Gastroesophageal sphincter (tissue), 3 donors: ENCODE results near the gene BAG5.

Experiments used
- CTCF ChIP-seq, 4 experiments: fragments of 200-600 bp in 2 of 4; fragments of 450-650 bp in 2 of 4; sonication (generic) in 1 of 4; IDR thresholded peaks; one replicate each; pipeline ENCODE4 v1.5.1; 2017 to 2019; ENCODE audit warnings: antibody characterized with exemption in 4 of 4, mild to moderate bottlenecking in 2 of 4, moderate library complexity in 2 of 4
- POLR2A ChIP-seq, 2 donors: fragments of 450-650 bp; IDR thresholded peaks; one replicate each; pipeline ENCODE4 v1.6.1; 2017; ENCODE audit warnings: antibody characterized with exemption in 2 of 2, mild to moderate bottlenecking in 2 of 2, moderate library complexity in 1 of 2

DNA sequence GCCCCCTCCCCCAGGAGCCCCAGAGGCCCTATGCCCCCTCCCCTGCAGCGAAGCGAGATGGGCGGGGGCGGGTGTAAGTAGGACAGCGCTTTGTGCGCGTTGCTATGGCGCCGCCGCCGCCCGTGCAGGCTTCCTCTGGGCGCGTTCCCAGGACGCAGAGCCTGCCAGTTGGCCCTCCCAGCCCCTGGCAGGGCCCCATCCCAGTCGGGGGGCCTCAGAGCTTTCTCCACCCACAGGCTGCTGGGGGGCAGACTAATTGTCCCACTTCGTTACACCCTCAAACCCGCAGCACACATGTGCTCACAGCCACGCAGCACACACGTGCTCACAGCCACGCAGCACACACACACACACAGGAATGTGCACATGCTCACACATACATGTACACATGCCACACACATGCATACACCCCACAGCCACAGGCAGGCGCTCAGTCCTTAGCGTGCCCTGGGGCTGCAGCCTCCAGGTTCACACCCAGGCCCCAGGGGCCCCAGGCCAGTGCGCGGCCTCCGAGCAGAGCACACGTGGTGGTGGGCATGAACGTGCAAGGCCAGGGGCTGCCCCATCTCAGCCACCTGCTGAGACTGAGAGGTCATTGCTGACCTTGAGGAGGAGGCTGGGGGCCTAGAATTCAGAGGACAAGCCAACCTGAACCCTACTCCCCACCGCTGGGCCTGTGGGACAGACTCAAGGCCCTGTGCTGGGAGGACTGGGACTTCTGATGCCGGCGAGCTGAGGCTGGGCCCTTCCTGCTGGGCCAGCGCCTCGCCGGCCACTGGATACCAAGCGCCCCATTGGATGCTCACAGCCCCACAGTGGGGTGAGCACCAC is 17.9 kb downstream of the BAG5 start:
- TF ChIP-seq CTCF (IDR thresholded peaks at IDR 0.05) (no peak), POLR2A (IDR thresholded peaks at IDR 0.05) (no peak)
